ENCODE measurements around the gene MYADM. TPM values are rescaled to one million over a fixed set of nuclear protein-coding genes. Genes with fewer than 3 reads are reported as not detected.
A peak's percentile ranks its signal among the peaks of the same experiment; 100 is the strongest.

MYADM gene
- total and polyA plus RNA-seq, 4 donors: 2.6 to 28.0 (median 6.6) TPM

GRCh38 chr19:53849237-53849676 lies 18.4 kb upstream of the MYADM start:
- no peak for DNase-seq (ENCODE audit: low spot score)
- H3K4me1 ChIP-seq (ENCODE audit: control insufficient read depth in 4 of 4, insufficient read depth in 4 of 4, low read length in 3 of 4): peaks cover 0 to 2% (median 0%) of the 10 kb centered on the region in 4 donors
- no peaks in the 10 kb centered on the region for H3K27me3 ChIP-seq (ENCODE audit: control insufficient read depth in 4 of 4, insufficient read depth in 4 of 4, low read length in 3 of 4)

GRCh38 chr19:53853707-53854106 lies 14.0 kb upstream of the MYADM start:
- H3K27ac ChIP-seq (ENCODE audit: low read depth in 1 of 2, low read length in 2 of 2): no peak overlapping the region
- H3K4me1 ChIP-seq (ENCODE audit: control insufficient read depth in 4 of 4, insufficient read depth in 4 of 4, low read length in 3 of 4): peaks cover 0 to 2% (median 0%) of the 10 kb centered on the region in 4 donors
- DNase-seq (ENCODE audit: low spot score): no peak
- H3K9me3 ChIP-seq (ENCODE audit: control insufficient read depth in 4 of 4, low read length in 3 of 4): no peaks in the 10 kb centered on the region
- TF ChIP-seq ATF3 (IDR thresholded peaks at IDR 0.05) (no peak), EGR1 (IDR thresholded peaks at IDR 0.05; ENCODE audit: low read depth in 2 of 2) (no peak), REST (IDR thresholded peaks at IDR 0.05) (no peak), GABPA (IDR thresholded peaks at IDR 0.05 in 1 of 2, conservative IDR thresholded peaks at IDR 0.05 in 1 of 2) (no peak), CTCF (IDR thresholded peaks at IDR 0.05; ENCODE audit: low read depth, low read length, missing input control) (no peak), ZBTB33 (IDR thresholded peaks at IDR 0.05) (no peak), FOXA2 (IDR thresholded peaks at IDR 0.05) (no peak), RAD21 (IDR thresholded peaks at IDR 0.05) (no peak), YY1 (IDR thresholded peaks at IDR 0.05) (no peak), RXRA (IDR thresholded peaks at IDR 0.05) (no peak), SP1 (IDR thresholded peaks at IDR 0.05) (no peak), HNF4A (conservative IDR thresholded peaks at IDR 0.05) (no peak), JUND (IDR thresholded peaks at IDR 0.05) (no peak), MAX (IDR thresholded peaks at IDR 0.05) (no peak), FOXA1 (IDR thresholded peaks at IDR 0.05) (no peak), HNF4G (IDR thresholded peaks at IDR 0.05) (no peak), TAF1 (conservative IDR thresholded peaks at IDR 0.05) (no peak), NR2F2 (IDR thresholded peaks at IDR 0.05) (no peak)
- no peak overlapping the region for H3K4me3 ChIP-seq (ENCODE audit: low read depth in 1 of 3, low read length in 3 of 3)
- H3K27me3 ChIP-seq (ENCODE audit: control insufficient read depth in 4 of 4, insufficient read depth in 4 of 4, low read length in 3 of 4): peaks cover 0 to 2% (median 0%) of the 10 kb centered on the region in 4 donors
- H3K36me3 ChIP-seq (ENCODE audit: control insufficient read depth in 4 of 4, insufficient read depth in 3 of 4, low read depth in 1 of 4, low read length in 3 of 4): no peaks in the 10 kb centered on the region
- WGBS: 83% methylated on average over 2 of the region's 2 CpGs
- H3K9ac ChIP-seq (ENCODE audit: low read depth in 1 of 2, low read length in 2 of 2): no peak overlapping the region

More at GRCh38 chr19:53849237-53849676, 18.4 kb upstream of the MYADM start:
- no peak for TF ChIP-seq TAF1 (conservative IDR thresholded peaks at IDR 0.05)
- peak; percentile 9 for TF ChIP-seq SP1 (IDR thresholded peaks at IDR 0.05)
- TF ChIP-seq HNF4G (IDR thresholded peaks at IDR 0.05): no peak
- Histone ChIP-seq H3K27ac (ENCODE audit: low read depth in 1 of 2, low read length in 2 of 2) (peak overlapping the region in 1 of 2 donors; percentile 31), H3K36me3 (ENCODE audit: control insufficient read depth in 4 of 4, insufficient read depth in 3 of 4, low read depth in 1 of 4, low read length in 3 of 4) (no peaks in the 10 kb centered on the region), H3K9ac (ENCODE audit: low read depth in 1 of 2, low read length in 2 of 2) (no peak overlapping the region), H3K4me3 (ENCODE audit: low read depth in 1 of 3, low read length in 3 of 3) (no peak overlapping the region), H3K9me3 (ENCODE audit: control insufficient read depth in 4 of 4, low read length in 3 of 4) (no peaks in the 10 kb centered on the region)
- WGBS: 61% methylated on average over 11 of the region's 11 CpGs
